Activated CD4-positive, alpha-beta T cell treated with anti-CD3 and anti-CD28 coated beads, Interleukin-2, amount 50 U/mL, for 16 hours (primary cell): ENCODE results near the gene SSX5.
A peak's percentile ranks its signal among the peaks of the same experiment; 100 is the strongest.
"Not testable (repeated sequence)": the region's sequence is repeated elsewhere in the genome, so short reads cannot be mapped to it uniquely, and the experiment has no call there.

ENCODE experiments used
- DNase-seq: peaks from one replicate; pipeline ENCODE4 v3.0.0-alpha.2; 2020

Gene SSX5

DNA sequence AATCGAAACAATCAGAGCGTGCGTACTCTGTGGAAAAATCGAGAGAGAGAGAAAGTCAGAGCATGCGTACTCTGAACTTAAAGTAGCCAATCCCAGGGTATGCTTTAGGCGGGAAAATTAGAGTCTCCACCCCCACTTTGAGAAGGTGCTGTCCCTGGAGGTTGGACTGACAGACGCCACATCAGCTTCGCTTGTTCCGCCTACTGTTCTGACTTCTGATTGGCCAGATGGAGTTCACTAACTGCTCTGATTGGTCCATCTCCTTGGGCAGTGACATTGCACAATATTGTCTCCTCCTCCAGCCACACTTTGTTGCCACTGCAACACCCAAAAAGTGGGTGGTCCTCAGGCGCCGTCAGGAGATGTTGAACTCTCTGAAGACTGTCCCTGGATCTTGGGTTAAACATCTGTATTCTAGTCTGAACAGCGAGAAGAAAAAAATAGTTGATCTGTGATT is at the start of gene SSX5:
SSX5 (minus strand) TSS at position 51 of the 457 bp plus-strand sequence. CDS start 1,437 bp downstream, outside the sequence.
- DNase-seq = no peak

DNA sequence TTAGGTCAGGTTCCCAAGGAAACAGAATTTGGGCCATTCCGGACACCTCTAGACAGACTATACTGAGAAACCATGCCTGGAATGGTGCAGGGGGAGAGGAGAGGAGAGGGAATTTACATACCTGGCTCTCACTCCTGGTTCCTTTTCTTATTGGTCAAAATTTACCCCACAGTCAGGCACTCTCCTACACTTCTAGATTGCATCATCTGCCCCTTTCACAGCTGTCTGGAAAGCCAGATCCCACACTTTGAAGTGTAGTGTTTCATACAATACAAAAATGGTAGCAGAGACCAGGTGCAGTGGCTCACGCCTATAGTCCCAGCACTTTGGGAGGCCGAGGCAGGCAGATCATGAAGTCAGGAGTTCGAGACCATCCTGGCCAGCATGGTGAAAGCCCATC is 27.6 kb upstream of the SSX5 start:
- DNase-seq = not testable (repeated sequence)

DNA sequence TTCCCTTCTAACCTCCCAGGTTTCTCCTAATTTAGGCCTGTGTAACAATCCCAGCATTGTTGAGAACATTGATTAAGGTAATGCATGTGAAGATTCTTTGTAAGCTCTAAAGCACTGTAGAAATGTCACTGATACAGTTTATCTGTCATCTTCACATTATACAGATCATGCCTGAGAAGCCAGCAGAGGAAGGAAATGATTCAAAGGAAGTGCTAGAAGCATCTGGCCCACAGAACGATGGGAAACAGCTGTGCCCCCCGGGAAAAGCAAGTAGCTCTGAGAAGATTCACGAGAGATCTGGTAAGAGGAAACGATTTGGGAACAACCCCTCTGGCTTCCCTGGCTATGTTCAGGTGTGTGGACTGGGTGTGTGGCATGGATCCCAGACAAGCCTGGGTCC is 17.7 kb upstream of the SSX5 start:
- DNase-seq = not testable (repeated sequence)

DNA sequence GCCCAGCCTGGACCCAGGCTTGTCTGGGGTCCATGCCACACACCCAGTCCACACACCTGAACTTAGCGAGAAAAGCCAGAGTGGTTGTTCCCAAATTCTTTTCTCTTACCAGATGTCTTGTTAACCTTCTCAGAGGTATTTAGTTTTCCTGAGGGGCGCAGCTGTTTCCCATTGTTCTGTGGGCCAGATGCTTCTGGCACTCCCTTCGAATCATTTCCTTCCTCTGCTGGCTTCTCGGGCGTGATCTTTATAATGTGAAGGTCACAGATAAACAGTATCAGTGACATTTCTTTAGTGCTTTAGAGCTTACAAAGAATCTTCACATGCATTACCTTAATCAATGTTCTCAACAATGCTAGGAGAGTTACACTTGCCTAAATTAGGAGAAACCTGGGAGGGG is 6.6 kb downstream of the SSX5 start:
- DNase-seq = not testable (repeated sequence)

DNA sequence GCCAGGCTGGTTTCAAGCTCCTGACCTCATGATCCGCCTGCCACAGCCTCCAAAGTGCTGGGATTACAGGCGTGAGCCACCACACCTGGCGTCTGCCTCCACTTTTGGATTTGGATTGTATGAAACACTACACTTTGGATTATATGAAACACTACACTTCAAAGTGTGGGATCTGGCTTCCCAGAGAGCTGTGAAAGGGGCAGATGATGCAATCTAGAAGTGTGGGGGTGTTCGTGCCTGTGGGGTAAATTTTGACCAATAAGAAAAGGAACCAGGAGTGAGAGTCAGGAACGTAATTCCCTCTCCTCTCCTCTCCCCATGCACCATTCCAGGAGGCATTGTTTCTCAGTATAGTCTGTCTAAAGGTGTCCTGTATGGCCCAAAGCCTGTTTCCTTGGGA is 14.7 kb downstream of the SSX5 start:
- DNase-seq = not testable (repeated sequence)

GRCh38 chrX:48180811-48181210 is 15.8 kb downstream of the SSX5 start:
- no peak for DNase-seq

- no peak for DNase-seq
These were observed 16.9 kb downstream of the SSX5 start for GRCh38 chrX:48179691-48180090.

DNA sequence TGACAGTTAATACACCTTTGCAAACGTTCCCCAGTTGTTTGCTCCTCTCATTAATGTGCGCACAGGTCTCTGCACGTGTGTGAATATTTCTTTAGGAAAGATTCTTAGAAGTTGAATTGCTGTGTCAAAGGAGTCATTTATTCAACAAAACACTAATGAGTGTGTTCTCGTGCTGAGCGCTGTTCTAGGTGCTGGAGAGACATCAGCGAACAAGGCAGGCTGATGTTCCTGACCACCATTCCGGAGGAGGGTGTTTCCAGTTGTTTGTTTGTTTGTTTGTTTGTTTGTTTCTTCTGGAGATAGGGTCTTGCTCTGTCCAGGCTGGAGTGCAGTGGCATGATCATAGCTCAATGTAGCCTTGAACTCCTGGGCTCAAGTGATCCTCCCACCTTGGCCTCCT is 30.3 kb downstream of the SSX5 start:
- DNase-seq = not testable (repeated sequence)

GRCh38 chrX:48165241-48165640 is 31.4 kb downstream of the SSX5 start:
- DNase-seq = no peak

DNA sequence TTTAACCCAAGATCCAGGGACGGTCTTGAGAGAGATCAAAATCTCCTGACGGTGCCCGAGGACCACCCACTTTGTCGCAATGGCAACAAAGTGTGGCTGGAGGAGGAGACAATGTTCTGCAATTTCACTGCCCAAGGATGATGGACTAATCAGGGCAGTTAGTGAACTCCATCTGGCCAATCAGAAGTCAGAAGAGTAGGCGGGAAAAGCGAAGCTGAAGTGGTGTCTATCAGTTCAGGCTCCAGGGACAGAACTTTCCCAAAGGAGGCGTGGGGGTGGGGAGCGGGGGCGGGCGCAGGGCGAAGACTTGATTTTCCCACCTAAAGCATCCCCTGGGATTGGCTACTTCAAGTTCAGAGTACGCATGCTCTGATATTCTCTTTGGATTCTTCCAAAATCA is 40.6 kb downstream of the SSX5 start:
- no peak for DNase-seq

- no peak for DNase-seq
These were observed 41.8 kb downstream of the SSX5 start for GRCh38 chrX:48154796-48155195.

DNA sequence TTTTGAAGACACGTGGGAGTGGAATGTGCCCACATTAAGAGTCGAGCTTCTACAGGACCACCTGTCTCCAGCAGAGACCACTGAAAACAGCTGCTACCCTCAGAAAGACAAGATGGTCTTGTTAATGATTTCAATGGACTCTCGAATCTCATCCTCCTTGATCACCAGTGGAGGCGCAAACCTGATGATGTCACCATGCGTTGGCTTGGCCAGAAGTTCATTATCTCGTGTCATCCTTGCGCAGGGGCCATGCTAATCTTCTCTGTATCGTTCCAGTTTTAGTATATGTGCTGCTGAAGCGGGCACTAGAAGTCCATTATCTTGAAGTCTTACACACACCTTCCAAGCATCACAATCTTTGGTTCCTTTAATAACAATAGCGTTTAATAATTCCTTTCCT is 42.8 kb downstream of the SSX5 start:
- no peak for DNase-seq

- peak; percentile 10 for DNase-seq
These were observed 53.9 kb downstream of the SSX5 start for GRCh38 chrX:48142697-48143096.

DNA sequence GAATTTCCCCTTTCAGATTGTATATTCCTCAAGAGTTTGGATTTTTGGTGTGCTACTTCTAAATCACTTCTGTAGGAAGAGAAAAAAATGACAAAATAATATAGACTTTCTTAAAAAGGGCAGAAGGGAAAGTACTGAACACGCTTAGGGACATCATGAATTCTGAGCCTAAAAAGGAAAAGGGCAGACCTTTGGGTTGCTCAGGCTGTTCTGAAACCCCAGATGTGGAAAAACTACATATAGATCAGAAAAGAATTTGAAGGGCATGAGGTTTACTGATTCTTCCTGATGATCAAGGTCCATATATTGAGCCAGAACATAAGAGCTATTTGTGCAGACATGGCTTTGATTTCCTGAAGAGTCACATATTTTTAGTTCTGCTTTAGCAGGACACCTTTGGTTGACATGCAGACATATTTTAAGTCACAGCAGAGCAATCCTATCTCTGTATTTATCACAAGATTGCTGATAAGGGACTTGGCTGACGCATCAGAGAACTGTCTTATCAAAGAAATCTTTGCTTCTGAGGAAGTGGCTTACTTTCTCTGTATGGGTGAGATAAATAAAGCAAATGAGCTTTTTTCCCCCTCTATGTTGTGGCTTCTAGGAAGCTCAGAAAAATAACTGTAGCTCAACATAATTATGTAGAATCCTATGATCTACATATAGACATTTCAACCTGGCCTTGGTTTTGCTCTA is 54.6 kb downstream of the SSX5 start:
- DNase-seq = not testable (repeated sequence)

DNA sequence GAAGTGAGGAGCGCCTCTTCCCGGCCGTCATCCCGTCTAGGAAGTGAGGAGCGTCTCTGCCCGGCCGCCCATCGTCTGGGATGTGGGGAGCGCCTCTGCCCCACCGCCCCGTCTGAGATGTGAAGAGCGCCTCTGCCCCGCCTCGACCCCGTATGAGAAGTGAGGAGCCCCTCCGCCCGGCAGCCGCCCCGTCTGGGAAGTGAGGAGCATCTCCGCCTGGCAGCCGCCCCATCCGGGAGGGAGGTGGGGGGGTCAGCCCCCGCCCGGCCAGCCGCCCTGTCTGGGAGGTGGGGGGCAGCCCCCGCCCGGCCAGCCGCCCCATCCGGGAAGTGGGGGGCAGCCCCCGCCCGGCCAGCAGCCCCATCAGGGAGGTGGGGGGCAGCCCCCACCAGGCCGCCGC is 57.5 kb downstream of the SSX5 start:
- not testable (repeated sequence) for DNase-seq
